H1 (cell line): ENCODE data around the gene AFF1. TPM values are rescaled to one million over a fixed set of nuclear protein-coding genes. Genes with fewer than 3 reads are reported as not detected.

Source experiments
- CHD7 ChIP-seq: fragments of 300-600 bp; sonication (generic); IDR thresholded peaks from 2 replicates; pipeline ENCODE4 v1.7.1; 2012; ENCODE audit warnings: low read length, moderate library complexity, mild to moderate bottlenecking, inconsistent platforms; ENCODE audit not compliant: insufficient replicate concordance
- polyA plus RNA-seq, 7 experiments: library from polyadenylated mRNA; depleted of rRNA in 3 of 7; stranded (reverse) in 5 of 7; unstranded in 2 of 7; fragments of >200 nt in 5 of 7; fragments of 200-250 nt in 2 of 7; gene quantifications; 1 replicate in 5 of 7; 2 replicates in 1 of 7; 4 replicates in 1 of 7; pipeline versions ENCODE4 v1.2.1 to v1.2.3, GENCODE V29; 2011 to 2013; ENCODE audit warnings: missing spikeins in 2 of 7, mixed read lengths in 2 of 7
- total RNA-seq: library from RNA; stranded (reverse); fragmentation: NEBNext Ultra II Directional; extraction: Animal tissue kit (Norgen Biotek cat#: 25700); gene quantifications from 2 replicates; pipeline ENCODE4 v1.2.1, GENCODE V29; 2021

AFF1 gene
- total and polyA plus RNA-seq, 2 of the 8 experiments (the other 6 are each of a cell fraction or from before 2014, with no cell fraction given): 14.8 to 85.5 TPM

- TF ChIP-seq CHD7: peak; percentile 94
These were observed 25.0 kb downstream of the AFF1 start (continued) for GRCh38 chr4:86959588-86960500.
